CD4-positive, alpha-beta memory T cell (primary cell): ENCODE results near the gene ACTG1. TPM values are rescaled to one million over a fixed set of nuclear protein-coding genes. Genes with fewer than 3 reads are reported as not detected.
A peak's percentile ranks its signal among the peaks of the same experiment; 100 is the strongest.

ENCODE experiments used
- CTCF ChIA-PET: fragments of 350-600 bp; sonication (Branson Sonifier 250); formaldehyde crosslinking; loops from one replicate; lab custom pipeline; 2021; ENCODE audit warnings: inconsistent platforms; ENCODE audit not compliant: partially characterized antibody; lab: Charles Lee
- POLR2A ChIA-PET: fragments of 350-600 bp; sonication (Branson Sonifier 250); formaldehyde crosslinking; loops from one replicate; lab custom pipeline; 2021; ENCODE audit not compliant: partially characterized antibody; lab: Charles Lee
- DNase-seq, 5 donors: peaks; one replicate each; pipeline versions ENCODE4 v3.0.0 to v3.0.0-alpha.2; 2020 to 2022; ENCODE audit warnings: mixed read lengths in 1 of 5
- H3K27ac ChIP-seq: one replicate; pipeline ENCODE4 v1.7.0; 2013; ENCODE audit warnings: low read depth, low read length
- H3K27me3 ChIP-seq: 2 replicates; pipeline ENCODE4 v1.7.0; 2013; ENCODE audit warnings: mild to moderate bottlenecking, low read length, moderate library complexity; ENCODE audit not compliant: insufficient read depth
- H3K36me3 ChIP-seq: 2 replicates; pipeline ENCODE4 v1.7.0; 2013; ENCODE audit warnings: mild to moderate bottlenecking, low read length, moderate library complexity; ENCODE audit not compliant: insufficient read depth
- H3K4me1 ChIP-seq: 2 replicates; pipeline ENCODE4 v1.7.0; 2013; ENCODE audit warnings: mild to moderate bottlenecking, low read length, moderate library complexity; ENCODE audit not compliant: insufficient read depth
- H3K4me3 ChIP-seq, 2 donors: one replicate each; pipeline ENCODE4 v1.7.0; 2013; ENCODE audit warnings: low read length in 2 of 2, mild to moderate bottlenecking in 1 of 2
- H3K9me3 ChIP-seq, 2 donors: one replicate each; pipeline ENCODE4 v1.7.0; 2013; ENCODE audit warnings: low read length in 2 of 2, control low read depth in 1 of 2; ENCODE audit not compliant: control insufficient read depth in 1 of 2
- H3K27ac Mint-ChIP-seq, 7 donors: one replicate each; pipeline ENCODE4 v1.8.0; 2020 to 2021; ENCODE audit warnings: mixed read lengths in 7 of 7, mild to moderate bottlenecking in 6 of 7, inconsistent platforms in 3 of 7, moderate library complexity in 3 of 7
- H3K27me3 Mint-ChIP-seq, 2 donors: one replicate each; pipeline ENCODE4 v1.8.0; 2020 to 2021; ENCODE audit warnings: mixed read lengths in 2 of 2
- H3K36me3 Mint-ChIP-seq, 2 donors: one replicate each; pipeline ENCODE4 v1.8.0; 2020 to 2021; ENCODE audit warnings: mixed read lengths in 2 of 2, inconsistent platforms in 1 of 2, mild to moderate bottlenecking in 1 of 2
- H3K4me1 Mint-ChIP-seq, 4 donors: one replicate each; pipeline ENCODE4 v1.8.0; 2020 to 2021; ENCODE audit warnings: mixed read lengths in 4 of 4, mild to moderate bottlenecking in 1 of 4
- H3K4me3 Mint-ChIP-seq, 8 donors: one replicate each; pipeline ENCODE4 v1.8.0; 2020 to 2021; ENCODE audit warnings: mixed read lengths in 8 of 8, mild to moderate bottlenecking in 7 of 8, moderate library complexity in 6 of 8, inconsistent platforms in 3 of 8
- H3K9me3 Mint-ChIP-seq, 8 donors: one replicate each; pipeline ENCODE4 v1.8.0; 2020 to 2021; ENCODE audit warnings: mixed read lengths in 8 of 8, mild to moderate bottlenecking in 5 of 8, inconsistent platforms in 3 of 8, moderate library complexity in 1 of 8
- intact Hi-C: fragments of 100-400 bp; cut with micrococcal nuclease; formaldehyde crosslinking; loops from one replicate; pipeline ENCODE4 v1.15.1; 2023
- polyA plus RNA-seq, 2 donors: library from polyadenylated mRNA; unstranded; fragments of 300-500 nt; fragmentation: Illumina TruSeq; gene quantifications; one replicate each; pipeline ENCODE4 v1.2.3, GENCODE V29; 2021
- total RNA-seq, 2 experiments: library from RNA; stranded (reverse); gene quantifications; one replicate each; pipeline ENCODE4 v1.2.3, GENCODE V29; 2021

The ACTG1 gene
- total and polyA plus RNA-seq, 4 experiments from 2014 or later, result 1,031 to 1,651 (median 1,188) TPM

DNA sequence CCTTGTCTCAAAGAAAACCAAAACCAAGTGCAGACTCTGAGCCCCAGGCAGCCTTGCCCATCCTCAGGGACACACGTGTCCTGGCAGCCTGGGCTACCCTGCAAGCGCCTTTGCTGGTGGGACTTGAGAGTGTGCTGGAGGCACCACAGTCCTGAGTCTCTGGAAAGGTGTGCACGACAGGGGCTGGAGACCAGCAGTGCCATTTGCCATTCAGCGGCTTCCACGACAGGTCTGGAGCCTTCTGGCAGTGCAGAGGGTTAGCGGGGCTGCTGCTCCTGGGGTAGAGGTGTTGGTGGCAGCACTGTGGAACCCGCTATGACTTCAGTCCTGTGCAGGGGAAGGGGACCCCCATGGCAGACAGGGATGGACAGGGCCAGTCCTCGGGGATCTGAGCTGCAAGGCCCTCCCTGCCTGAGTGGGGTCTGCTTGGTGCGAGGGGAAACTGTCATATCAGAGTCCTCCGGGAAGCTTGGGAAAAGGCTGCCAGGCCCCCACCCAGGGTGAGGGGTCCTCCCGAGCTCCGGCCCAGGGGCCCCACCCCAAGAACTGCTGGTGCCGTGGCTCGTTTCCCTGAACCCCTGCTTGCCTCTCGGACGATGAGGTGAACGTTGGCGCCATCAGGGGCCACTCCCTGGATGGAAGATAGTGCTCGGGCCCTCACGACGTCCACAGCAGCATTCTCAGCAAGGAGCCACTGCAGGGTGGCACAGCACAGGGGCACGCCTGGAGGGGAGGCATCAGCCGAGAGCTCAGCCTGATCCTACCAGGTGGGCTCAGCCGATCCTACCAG, 32.8 kb upstream of the ACTG1 start:
- no peaks in the 10 kb centered on the region for H3K9me3 ChIP-seq
- H3K27me3 Mint-ChIP-seq, result no peaks in the 10 kb centered on the region
- no peak overlapping the region for H3K27ac ChIP-seq
- H3K4me3 Mint-ChIP-seq, result no peak overlapping the region
- H3K4me1 Mint-ChIP-seq, result peaks cover 2 to 14% (median 8%) of the 10 kb centered on the region in 4 donors
- H3K27me3 ChIP-seq, result no peaks in the 10 kb centered on the region
- no peak for DNase-seq
- no peak overlapping the region for H3K27ac Mint-ChIP-seq
- intact Hi-C loops, result no loop called here
- no peaks in the 10 kb centered on the region for H3K4me1 ChIP-seq
- peaks cover 38% of the 10 kb centered on the region for H3K36me3 ChIP-seq
- no peaks in the 10 kb centered on the region for H3K9me3 Mint-ChIP-seq
- ChIA-PET POLR2A (interaction anchor here (1.4 kb wide), 1 partner anchor 33 kb away, joined by 4 read pairs; the partner anchor contains the start of gene ACTG1), CTCF (no interaction called here)
- H3K4me3 ChIP-seq, result no peak overlapping the region
- H3K36me3 Mint-ChIP-seq, result peaks cover 13 to 32% of the 10 kb centered on the region in 2 donors

DNA sequence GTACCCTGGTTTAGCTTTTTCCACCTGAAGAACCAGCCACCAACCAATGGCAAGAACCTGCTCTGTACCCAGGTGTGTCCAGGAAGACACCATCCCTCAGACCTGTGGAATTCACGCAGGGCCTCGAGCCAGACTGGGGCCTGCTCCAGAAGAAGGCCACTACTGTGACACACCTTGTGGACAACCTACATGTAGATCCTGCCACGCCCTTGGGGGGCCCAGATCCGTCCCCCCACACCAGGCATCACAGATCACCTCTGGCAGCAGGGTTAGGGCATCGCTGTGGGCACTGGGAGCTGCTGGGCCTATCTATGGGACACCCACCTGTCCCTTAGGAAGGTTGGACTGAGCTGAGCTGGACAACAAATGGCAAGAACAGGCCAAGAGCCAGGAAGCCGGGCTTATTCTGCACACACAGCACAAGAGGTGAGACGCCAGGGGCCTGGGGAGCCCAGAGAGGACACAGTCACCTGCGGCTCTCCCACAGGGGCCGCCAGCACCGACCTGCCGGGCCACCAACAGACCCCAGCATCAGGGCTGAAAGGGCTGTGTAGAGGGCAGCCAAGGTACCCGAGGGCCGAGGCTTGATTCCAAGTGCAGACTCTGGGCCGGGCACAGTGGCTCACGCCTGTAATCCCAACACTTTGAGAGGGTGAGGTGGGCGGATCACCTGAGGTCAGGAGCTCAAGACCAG, 31.8 kb upstream of the ACTG1 start:
- H3K27me3 ChIP-seq, result no peaks in the 10 kb centered on the region
- intact Hi-C loops, result no loop called here
- ChIA-PET POLR2A (interaction anchor here (1.5 kb wide), 3 partner anchors 8 to 26 kb away, joined by 3 to 8 read pairs (median 4); partner anchors contain the start of gene FAAP100), CTCF (no interaction called here)
- peaks cover 30% of the 10 kb centered on the region for H3K36me3 ChIP-seq
- H3K27ac ChIP-seq, result no peak overlapping the region
- H3K4me1 ChIP-seq, result no peaks in the 10 kb centered on the region
- peaks cover 14 to 26% of the 10 kb centered on the region in 2 donors for H3K36me3 Mint-ChIP-seq
- no peak for DNase-seq
- H3K4me3 ChIP-seq, result no peak overlapping the region
- H3K4me1 Mint-ChIP-seq, result peaks cover 0 to 4% (median 2%) of the 10 kb centered on the region in 4 donors
- no peaks in the 10 kb centered on the region for H3K27me3 Mint-ChIP-seq
- no peaks in the 10 kb centered on the region for H3K9me3 ChIP-seq
- H3K27ac Mint-ChIP-seq, result no peak overlapping the region
- H3K4me3 Mint-ChIP-seq, result no peak overlapping the region
- no peaks in the 10 kb centered on the region for H3K9me3 Mint-ChIP-seq

DNA sequence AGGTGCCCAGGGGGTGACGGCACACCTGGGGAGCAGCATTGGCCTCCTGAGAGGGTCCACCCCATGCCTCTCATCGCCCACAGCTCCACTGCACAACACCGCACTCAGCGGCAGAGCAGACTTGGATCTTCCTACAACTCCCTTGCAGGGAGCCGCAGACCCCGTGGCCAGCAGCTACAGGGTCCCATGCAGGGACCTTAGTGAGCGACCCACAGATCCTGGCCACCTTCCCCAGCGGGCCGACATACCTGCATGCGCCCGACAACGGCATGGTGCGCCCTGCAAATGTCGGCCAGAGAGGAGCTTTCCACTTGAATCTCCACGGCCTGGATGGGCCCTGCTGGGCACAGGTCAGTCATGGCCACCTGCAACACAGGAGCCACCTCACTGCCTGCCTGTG, 31.2 kb upstream of the ACTG1 start:
- Mint-ChIP-seq H3K4me1 (no peaks in the 10 kb centered on the region), H3K4me3 (no peak overlapping the region), H3K9me3 (no peaks in the 10 kb centered on the region), H3K27ac (no peak overlapping the region), H3K36me3 (peaks cover 12 to 22% of the 10 kb centered on the region in 2 donors), H3K27me3 (no peaks in the 10 kb centered on the region)
- no peak for DNase-seq
- H3K27ac ChIP-seq, result no peak overlapping the region
- H3K36me3 ChIP-seq, result peaks cover 25% of the 10 kb centered on the region
- H3K4me1 ChIP-seq, result no peaks in the 10 kb centered on the region
- H3K9me3 ChIP-seq, result no peaks in the 10 kb centered on the region
- CTCF ChIA-PET, result no interaction called here
- intact Hi-C loops, result no loop called here
- POLR2A ChIA-PET, result interaction anchor here (1.5 kb wide), 3 partner anchors 8 to 25 kb away, joined by 3 to 8 read pairs (median 4); partner anchors contain the start of gene FAAP100
- no peaks in the 10 kb centered on the region for H3K27me3 ChIP-seq
- no peak overlapping the region for H3K4me3 ChIP-seq

DNA sequence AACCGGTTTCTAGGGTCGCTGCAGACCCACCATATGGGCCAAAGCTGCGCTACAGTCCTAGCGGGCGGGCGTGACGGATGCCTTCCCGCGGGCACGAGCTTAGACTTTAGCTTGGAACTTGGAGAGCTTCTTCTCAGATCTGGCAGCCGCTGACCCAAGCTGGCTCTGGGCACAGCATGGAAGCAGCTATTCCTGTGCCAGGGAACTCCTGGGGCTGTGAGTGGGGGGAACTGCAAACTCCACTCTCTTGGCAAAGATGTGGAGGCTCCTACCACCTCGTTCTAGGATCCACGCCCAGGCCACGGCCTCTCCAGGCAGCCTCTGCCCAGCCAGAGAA, 30.7 kb upstream of the ACTG1 start:
- Histone ChIP-seq H3K9me3 (no peaks in the 10 kb centered on the region), H3K36me3 (peaks cover 25% of the 10 kb centered on the region), H3K27me3 (no peaks in the 10 kb centered on the region), H3K4me3 (no peak overlapping the region), H3K27ac (no peak overlapping the region), H3K4me1 (no peaks in the 10 kb centered on the region)
- Mint-ChIP-seq H3K27me3 (peaks cover 0 to 2% of the 10 kb centered on the region in 2 donors), H3K9me3 (no peaks in the 10 kb centered on the region), H3K4me1 (no peaks in the 10 kb centered on the region), H3K36me3 (peaks cover 12 to 22% of the 10 kb centered on the region in 2 donors), H3K4me3 (no peak overlapping the region), H3K27ac (no peak overlapping the region)
- ChIA-PET POLR2A (interaction anchor here (1.5 kb wide), 3 partner anchors 9 to 25 kb away, joined by 3 to 8 read pairs (median 4); partner anchors contain the start of gene FAAP100), CTCF (no interaction called here)
- DNase-seq, result no peak
- intact Hi-C loops, result no loop called here

DNA sequence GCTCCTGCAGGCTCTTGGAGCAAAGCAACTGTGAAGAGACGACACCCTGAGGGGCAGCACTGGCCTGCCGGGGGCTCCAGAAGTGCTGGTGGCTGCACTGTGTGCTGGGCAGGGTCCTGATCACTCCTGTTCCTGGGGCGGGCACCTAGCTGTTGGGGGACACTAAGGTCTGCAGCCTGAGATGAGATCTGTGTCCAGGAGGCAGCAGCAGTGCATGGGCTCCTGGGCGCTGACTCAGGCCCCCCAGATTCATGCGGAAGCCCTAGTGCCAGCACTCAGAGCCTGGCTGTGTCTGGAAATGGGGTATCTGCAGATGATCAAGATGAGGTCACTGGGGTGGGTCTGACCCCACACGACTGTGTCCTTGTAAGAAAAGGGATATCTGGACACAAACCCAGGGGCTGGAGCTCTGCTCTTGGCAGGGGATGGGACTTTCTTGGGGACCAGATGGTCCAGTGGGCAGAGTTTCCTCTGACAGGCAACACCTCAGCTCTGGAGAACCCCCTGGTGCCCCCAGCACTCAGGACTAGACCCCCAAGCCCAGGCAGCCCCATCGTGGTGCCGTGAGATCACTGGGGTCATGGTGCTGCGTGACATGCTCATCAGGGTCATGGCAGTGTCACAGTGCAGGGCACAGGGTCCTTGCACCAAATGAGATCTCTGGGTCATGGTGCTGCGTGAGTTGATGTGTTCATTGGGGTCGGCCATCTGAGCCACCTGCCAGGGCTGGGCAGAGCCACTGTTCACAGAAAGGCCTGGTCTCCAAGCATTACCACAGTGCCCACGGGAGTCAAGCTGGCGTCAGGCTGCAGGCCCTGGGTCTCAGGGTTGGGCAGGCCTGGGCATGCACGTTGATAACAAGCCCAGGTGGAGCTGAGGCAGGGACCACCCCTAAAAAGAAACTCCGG, 30.1 kb upstream of the ACTG1 start:
- Histone ChIP-seq H3K27me3 (no peaks in the 10 kb centered on the region), H3K36me3 (peaks cover 24% of the 10 kb centered on the region), H3K4me3 (no peak overlapping the region), H3K27ac (no peak overlapping the region), H3K4me1 (no peaks in the 10 kb centered on the region), H3K9me3 (no peaks in the 10 kb centered on the region)
- Mint-ChIP-seq H3K4me3 (no peak overlapping the region), H3K27ac (peak overlapping the region in 1 of 7 donors; percentile 46), H3K36me3 (peaks cover 16 to 22% of the 10 kb centered on the region in 2 donors), H3K9me3 (no peaks in the 10 kb centered on the region), H3K4me1 (no peaks in the 10 kb centered on the region), H3K27me3 (peaks cover 4 to 6% of the 10 kb centered on the region in 2 donors)
- intact Hi-C loops, result no loop called here
- DNase-seq, result no peak
- ChIA-PET POLR2A (interaction anchor here (0.6 to 1.5 kb wide), 5 partner anchors 8 to 281 kb away, joined by 3 to 8 read pairs (median 3); partner anchors contain the start of gene FAAP100), CTCF (no interaction called here)

DNA sequence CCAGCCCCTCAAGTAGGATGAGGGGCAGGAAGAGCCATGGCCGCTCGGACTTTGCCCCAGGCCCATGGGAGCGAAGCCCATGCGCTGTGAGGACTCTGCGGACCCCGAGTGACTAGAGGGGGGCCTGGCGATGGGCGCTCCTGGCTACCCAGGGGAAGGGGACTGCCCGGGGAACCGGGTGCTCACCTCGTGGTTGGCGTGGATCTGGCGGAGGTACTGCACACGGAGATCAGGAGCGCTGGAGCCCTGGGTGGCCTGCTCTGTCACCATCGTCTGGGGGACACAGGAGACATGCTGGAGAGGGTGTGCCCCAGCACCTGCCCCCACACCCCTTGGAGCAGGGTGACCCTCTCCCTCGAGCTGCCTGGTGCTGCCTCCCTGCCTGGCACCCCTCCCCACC, 28.5 kb upstream of the ACTG1 start:
- no peak for DNase-seq

More for the DNA sequence above, 28.5 kb upstream of the ACTG1 start:
- no peak overlapping the region for H3K4me3 Mint-ChIP-seq
- ChIA-PET POLR2A (no interaction called here), CTCF (no interaction called here)
- peaks cover 6% of the 10 kb centered on the region in 2 donors for H3K27me3 Mint-ChIP-seq
- H3K36me3 ChIP-seq, result peaks cover 13% of the 10 kb centered on the region
- no peaks in the 10 kb centered on the region for H3K9me3 Mint-ChIP-seq
- H3K4me3 ChIP-seq, result no peak overlapping the region
- H3K9me3 ChIP-seq, result no peaks in the 10 kb centered on the region
- intact Hi-C loops, result no loop called here
- peaks cover 6% of the 10 kb centered on the region for H3K4me1 ChIP-seq
- H3K27ac Mint-ChIP-seq, result no peak overlapping the region
- peaks cover 11 to 19% of the 10 kb centered on the region in 2 donors for H3K36me3 Mint-ChIP-seq
- no peak overlapping the region for H3K27ac ChIP-seq
- no peaks in the 10 kb centered on the region for H3K4me1 Mint-ChIP-seq
- H3K27me3 ChIP-seq, result no peaks in the 10 kb centered on the region
